ENCODE measurements around the gene NDUFA7.
"Not testable (repeated sequence)": the region's sequence is repeated elsewhere in the genome, so short reads cannot be mapped to it uniquely, and the experiment has no call there.

The NDUFA7 gene

DNA sequence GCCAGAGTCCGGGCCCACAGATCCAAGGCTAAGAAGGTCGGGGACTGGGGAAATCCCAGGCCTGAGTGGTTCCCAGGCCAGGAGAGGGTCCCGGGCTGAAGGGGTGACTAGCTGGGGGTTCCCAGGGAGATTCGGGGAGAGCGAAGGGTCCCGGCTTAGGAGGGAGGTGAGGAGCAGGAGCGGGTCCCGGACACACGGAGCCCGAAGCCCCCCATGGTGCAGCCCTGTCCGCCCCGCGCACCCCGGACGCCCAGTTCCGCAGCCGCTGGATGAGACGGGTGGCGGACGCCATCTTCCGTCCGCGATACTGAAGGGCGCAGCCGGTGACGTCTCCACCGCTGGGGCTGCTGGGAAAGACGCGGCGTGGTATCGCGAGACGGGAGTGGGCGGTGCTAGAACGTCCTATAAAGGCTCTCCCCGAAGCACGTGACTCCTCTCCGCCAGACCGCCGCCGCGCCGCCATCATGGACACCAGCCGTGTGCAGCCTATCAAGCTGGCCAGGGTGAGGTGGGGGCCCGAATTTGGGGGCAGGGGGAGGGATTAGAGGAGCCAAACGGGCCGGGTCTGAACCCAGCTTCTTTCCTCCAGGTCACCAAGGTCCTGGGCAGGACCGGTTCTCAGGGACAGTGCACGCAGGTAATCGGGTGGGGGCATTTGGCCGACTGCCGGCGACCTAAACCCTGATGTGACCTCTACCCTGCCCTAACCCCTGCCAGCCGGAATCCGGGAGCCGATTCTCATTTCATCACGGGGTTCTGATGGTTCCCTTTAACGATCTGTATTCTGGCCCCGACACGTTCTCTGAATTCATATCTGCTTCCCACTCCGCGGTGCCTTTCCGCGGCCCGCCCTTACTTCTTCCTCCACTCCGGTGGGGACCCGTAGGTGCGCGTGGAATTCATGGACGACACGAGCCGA is at the start of gene NDUFA7, which contains the start of gene RPS28:
Gene NDUFA7 (minus strand): TSS at position 309 of the 919 bp plus-strand sequence. CDS start 17 bp downstream, at position 292.
Gene RPS28 (plus strand): TSS at position 430 of the 919 bp plus-strand sequence. CDS start 35 bp downstream, at position 465.
- peak; percentile 96 for DNase-seq (ENCODE audit: low read depth)

DNA sequence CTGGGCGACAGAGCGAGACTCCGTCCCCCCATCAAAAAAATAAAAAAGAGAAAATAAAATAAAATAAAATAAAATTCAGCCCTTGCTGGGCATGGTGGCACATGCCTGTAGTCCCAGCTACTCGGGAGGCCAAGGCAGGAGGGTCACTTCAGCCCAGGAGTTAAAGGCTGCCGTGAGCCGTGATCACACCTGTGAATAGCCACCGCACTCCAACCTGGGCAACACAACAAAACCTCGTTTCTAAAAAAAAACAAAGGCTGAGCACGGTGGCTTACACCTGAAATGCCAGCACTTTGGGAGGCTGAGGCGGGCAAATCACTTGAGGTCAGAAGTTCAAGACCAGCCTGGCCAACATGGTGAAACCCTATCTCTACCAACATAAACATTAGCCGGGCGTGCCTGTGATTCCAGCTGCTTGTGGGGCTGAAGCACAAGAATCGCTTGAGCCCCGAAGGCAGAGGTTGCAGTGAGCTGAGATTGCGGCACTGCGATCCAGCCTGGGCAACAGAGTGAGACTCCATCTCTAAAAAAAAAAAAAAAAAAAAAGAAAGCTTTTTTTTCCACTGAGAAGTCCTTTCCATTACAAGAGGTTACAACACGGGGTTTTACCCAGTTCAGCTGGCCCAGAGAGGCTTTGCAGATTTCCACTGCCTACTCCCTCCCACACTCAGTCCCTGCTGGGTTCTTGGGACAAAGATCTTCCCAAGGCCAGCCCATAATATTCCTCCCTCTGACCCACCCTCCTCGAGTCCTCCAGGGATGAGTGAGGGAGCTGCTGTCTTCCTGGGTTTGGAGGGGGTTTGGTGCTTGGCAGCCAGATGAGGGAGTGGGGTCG is 49.2 kb upstream of the NDUFA7 start:
- no peak for DNase-seq (ENCODE audit: low read depth)

GRCh38 chr19:8367327-8368001 is 46.3 kb upstream of the NDUFA7 start:
- no peak for DNase-seq (ENCODE audit: low read depth)

GRCh38 chr19:8366961-8367326 is 45.8 kb upstream of the NDUFA7 start:
- no peak for DNase-seq (ENCODE audit: low read depth)

- no peak for DNase-seq (ENCODE audit: low read depth)
Measured at GRCh38 chr19:8366121-8366581, 45.0 kb upstream of the NDUFA7 start.

DNA sequence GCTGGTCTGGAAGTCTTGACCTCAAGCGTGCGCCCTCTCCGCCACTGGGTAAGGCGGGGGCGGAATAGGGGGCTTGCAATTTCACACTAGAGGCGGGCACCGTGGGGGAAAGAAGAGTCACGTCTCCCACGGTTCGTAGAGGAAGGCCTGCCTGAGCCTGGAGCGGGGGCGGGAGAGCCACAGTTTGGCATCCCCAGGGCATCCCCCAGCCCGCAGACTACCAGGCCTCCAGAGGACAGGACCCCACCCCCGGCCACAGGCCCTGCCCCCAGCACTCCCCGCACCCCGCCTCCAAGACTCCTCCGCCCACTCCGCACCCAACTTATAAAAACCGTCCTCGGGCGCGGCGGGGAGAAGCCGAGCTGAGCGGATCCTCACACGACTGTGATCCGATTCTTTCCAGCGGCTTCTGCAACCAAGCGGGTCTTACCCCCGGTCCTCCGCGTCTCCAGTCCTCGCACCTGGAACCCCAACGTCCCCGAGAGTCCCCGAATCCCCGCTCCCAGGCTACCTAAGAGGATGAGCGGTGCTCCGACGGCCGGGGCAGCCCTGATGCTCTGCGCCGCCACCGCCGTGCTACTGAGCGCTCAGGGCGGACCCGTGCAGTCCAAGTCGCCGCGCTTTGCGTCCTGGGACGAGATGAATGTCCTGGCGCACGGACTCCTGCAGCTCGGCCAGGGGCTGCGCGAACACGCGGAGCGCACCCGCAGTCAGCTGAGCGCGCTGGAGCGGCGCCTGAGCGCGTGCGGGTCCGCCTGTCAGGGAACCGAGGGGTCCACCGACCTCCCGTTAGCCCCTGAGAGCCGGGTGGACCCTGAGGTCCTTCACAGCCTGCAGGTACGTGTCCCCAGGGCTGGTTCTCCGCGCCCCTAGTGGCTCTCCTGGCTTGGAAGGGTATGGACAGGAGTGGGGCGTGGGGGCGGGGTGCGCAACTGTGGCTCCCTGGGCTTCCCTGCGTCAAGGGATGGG is 42.9 kb upstream of the NDUFA7 start, which contains the start of gene ANGPTL4:
Gene ANGPTL4 (plus strand): TSS at position 353 of the 969 bp plus-strand sequence. CDS start 167 bp downstream, at position 520.
- peak; percentile 24 for DNase-seq (ENCODE audit: low read depth)

DNA sequence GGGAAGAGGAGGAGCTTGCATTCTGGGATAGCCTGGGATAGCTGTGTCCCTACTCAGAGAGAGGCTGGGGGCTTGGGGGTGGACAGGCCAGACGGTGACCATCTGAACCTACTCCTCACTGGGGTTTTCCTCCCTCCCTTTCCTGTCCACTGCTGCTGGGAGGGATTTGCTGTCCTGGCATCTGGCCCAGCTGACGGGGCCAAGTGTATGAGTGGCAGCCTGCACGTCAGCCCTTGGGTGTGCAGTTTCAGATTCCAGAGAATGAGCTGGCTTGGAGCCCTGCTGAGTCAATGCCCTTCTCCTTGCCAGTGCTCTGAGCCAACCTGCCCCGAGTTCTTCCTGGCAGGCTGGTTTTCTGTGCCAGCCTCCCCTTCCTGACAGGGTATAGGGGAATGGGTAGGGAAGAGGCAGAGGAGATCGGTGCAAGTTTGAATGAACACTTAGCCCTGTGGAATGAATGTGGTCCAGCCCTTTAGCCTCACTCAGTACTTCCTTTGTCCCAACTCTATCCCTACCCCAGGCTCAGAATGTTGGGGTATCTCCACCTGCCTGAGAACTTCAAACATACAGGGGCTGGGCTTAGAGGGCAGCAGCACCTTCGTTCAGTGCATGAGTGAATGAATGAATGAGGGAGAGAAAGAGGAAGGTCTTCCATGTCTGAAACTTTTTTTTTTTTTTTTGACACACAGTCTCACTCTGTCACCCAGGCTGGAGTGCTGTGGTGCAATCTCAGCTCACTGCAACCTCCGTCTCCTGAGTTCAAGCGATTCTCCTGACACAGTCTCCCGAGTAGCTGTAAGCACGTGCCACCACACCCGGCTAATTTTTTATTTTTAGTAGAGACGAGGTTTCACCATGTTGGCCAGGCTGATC is 41.0 kb upstream of the NDUFA7 start:
- no peak for DNase-seq (ENCODE audit: low read depth)

- no peak for DNase-seq (ENCODE audit: low read depth)
Measured at GRCh38 chr19:8360196-8360595, 39.0 kb upstream of the NDUFA7 start.

DNA sequence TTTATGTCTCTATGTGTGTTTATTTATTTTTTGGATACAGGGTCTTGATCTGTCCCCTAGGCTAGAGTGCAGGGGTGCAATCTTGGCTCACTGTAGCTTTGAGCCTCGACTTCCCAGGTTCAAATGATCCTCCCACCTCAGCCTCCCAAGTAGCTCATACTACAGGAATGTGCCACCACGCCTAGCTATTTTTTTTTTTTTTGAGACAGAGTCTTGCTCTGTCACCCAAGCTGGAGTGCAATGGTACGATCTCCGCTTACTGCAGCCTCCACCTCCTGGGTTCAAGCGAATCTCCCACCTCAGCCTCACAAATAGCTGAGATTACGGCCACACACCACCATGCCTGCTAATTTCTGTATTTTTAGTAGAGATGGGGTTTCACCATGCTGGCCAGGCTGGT is 37.8 kb upstream of the NDUFA7 start:
- no peak for DNase-seq (ENCODE audit: low read depth)

DNA sequence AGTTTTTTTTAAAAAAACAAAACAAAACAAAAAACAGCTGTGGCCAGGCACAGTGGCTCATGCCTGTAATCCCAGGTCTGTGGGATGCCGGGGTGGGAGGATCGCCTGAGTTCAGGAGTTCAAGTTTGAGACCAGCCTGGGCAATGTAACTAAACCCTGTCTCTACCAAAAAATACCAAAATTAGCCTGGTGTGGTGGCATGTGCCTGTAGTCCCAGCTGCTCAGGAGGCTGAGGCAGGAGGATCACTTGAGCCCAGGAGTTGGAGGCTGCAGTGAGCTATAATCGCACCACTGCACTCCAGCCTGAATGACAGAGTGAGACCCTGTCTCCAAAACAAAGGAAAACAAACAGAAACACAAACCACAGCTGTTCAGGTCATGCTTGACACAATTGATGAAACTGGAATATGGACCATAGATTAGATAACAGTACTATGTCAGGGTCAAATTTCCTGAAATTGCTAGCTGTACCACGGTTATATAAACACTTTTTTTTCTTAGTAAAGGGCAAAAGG is 35.9 kb upstream of the NDUFA7 start:
- DNase-seq (ENCODE audit: low read depth), result no peak

DNA sequence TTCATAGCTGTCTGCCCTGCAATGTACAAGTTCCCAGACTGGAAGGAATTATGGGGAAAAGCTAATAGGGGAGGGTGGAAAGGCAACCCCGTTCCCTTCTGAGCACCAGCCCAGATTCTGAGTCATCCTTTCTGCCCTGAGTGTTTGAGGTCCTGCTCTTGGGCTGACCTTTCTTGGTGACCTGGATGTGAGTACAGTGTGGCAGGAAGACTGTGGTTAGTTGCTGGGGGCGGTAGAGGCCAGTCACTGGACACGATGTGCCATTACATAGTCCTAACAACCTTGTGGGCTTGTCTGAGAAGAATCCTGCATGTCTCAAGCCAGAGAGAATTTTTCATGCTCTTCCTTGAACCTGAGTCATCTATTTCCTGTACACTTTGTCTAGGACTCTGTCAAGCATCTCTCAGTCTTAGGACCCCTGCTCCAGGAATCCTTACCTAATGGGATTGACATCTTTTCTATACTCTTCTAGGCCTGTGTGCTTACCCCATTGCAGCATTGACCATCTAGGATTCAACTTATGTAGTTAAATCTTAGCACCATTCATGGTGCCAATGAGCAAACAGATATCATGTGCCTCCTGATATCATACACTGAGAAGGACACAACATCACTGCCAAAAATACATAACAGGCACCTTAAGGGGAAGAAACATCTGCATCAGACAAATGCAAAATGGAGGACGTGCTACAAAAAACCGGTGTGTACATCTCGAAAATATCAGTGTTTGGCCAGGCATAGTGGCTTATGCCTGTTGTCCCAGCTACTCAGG is 34.6 kb upstream of the NDUFA7 start:
- no peak for DNase-seq (ENCODE audit: low read depth)

DNA sequence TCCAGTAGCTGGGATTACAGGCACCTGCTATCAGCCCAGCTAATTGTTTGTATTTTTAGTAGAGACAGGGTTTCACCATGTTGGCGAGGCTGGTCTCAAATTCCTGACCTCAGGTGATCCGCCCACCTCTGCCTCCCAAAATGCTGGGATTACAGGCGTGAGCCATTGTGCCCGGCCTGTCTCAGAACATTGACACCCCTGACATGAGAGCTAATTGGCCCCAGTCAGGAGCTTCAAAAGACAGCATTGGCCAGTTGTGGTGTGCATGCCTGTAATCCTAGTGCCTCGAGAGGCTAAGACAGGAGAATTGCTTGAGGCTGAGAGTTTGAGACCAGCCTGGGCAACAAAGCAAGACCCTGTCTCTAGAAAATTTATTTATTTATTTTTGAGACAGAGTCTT is 31.7 kb upstream of the NDUFA7 start:
- DNase-seq (ENCODE audit: low read depth), result not testable (repeated sequence)

DNA sequence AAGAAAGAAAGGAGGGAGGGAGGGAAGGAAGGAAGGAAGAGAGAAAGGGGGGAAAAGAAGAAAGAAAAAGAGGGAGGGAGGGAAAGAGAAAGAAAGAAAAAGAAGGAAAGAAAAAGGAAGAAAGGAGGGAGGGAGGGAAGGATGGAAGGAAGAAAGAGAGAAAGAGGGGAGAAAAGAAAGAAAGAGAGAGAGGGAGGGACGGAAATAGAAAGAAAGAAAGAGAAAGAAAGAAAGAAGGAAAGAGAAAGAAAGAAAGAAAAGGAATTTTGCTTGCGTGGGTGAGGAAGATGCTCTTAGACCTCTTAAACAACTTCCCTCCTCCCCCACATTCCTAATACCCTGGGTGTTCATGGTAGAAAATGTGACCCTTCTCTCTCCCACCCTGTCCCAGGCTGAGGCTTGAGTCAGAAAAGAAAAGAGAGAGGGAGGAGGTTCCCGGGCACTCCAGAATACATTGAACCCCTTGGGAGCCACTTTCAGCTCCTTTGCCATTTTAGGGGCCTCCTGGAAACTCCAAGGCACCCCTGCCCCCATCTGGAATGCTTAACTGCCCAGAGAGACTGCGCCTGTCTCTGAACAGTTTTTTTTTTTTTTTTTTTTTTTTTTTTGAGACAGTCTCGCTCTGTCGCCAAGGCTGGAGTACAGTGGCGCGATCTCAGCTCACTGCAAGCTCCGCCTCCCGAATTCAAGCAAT is 31.1 kb upstream of the NDUFA7 start:
- DNase-seq (ENCODE audit: low read depth), result no peak

GRCh38 chr19:8349629-8350372 is 28.6 kb upstream of the NDUFA7 start:
- not testable (repeated sequence) for DNase-seq (ENCODE audit: low read depth)

DNA sequence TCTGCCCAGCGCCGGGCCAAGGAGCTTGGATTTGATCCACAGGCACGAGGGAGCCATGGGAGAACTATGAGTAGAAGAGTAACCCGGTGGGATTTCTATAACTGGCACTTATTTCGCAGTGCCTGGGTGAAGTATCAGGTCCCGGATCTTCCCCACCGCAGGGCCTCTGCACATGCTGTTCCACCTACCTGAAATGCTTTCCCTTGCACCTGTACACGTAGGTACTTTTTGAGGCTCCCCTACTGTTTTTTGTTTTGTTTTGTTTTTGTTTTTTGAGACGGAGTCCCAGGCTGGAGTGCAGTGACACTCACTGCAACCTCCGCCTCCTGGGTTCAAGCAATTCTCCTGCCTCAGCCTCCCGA is 22.3 kb upstream of the NDUFA7 start:
- DNase-seq (ENCODE audit: low read depth), result no peak

GRCh38 chr19:8342684-8343482 is 21.7 kb upstream of the NDUFA7 start, which contains the start of gene KANK3:
Gene KANK3, minus strand, starts transcription at chr19:8343262. Its CDS starts 5,434 bp downstream, at chr19:8337828.
- peak; percentile 88 for DNase-seq (ENCODE audit: low read depth)

- DNase-seq (ENCODE audit: low read depth), result no peak
Measured at GRCh38 chr19:8342316-8342683, 21.1 kb upstream of the NDUFA7 start.

Data from activated T-cell treated with anti-CD3 and anti-CD28 coated beads for 1 hour (primary cell).